GM21360 (cell line): ENCODE results near the gene CCDC187.

ENCODE experiments used
- ATAC-seq: cut with Tn5 transposase; IDR thresholded peaks from one replicate; pipeline ENCODE4 v1.9.1; 2021; ENCODE audit warnings: mild to moderate bottlenecking, moderate library complexity; ENCODE audit not compliant: unreplicated experiment

Gene CCDC187

DNA sequence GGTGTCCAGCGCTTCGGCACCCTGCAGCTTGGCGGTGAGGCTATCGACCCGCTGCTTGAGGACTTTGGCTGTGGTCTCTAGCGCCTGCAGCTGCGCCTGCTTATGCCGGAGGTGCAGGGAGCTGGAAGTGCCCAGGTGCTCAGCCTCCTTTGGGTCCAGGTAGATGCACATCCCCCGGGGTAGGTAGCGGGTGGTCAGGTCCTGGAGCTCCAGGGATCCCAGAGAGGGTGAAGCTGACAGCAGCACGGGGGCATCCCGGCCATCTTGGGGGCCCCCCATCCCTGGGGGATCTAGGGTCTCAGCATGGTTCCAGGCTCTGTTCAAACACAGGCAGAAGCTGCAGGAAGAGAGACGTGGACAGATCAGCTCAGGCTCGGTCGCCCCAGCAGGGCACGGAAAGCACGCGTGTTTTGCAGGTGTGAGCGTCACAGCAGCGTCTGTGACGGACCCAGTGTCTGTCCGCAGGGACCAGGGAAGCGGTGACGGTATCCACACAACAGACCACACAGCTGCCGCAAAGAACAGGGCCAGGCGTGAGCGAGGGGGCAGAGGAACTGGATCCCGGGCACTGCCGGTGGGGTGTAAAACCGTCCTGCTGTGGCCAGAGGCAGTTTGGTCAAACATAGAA lies 17.4 kb downstream of the CCDC187 start:
- ATAC-seq: no peak

DNA sequence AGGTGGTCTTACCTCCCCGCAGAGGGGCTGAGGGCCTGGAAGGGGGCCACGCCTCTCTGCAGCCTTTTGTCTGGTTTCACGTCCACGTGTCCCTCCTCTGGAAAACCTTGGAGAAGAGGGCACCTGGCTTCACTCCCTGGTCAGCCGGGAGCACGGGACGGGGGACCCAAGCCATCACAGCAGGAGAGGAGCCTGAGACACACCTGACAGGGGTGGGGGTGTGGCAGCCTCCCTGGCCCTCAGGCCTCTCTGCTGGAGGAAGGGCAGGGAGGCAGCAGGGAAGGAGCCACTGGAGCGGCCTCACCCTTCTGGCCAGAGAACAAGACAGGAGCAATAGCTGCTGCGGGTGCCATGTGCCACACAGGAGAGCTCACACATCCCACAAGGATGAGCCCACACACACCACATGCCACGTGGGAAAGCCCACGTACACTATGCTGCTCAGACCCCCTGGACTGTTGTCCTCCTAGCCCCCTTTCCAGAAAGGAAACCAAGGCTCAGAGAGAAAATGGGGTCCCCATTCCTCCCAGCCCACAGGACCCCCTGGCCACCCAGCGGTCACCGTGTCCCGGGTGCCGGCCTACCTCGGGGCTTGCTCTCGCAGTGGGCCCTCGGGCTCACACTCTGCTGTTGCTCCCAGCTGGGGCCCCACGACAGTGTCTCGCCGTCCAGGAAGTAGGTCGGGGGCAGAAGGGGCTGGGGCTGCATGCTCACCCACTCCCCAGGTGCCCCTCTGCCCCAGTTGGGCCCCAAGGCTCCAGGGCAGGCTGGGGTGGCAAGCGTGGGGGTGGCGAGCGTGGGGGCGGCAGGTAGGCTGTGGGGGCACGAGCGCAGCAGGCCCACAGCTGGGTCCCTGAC lies 18.2 kb downstream of the CCDC187 start:
- no peak for ATAC-seq

DNA sequence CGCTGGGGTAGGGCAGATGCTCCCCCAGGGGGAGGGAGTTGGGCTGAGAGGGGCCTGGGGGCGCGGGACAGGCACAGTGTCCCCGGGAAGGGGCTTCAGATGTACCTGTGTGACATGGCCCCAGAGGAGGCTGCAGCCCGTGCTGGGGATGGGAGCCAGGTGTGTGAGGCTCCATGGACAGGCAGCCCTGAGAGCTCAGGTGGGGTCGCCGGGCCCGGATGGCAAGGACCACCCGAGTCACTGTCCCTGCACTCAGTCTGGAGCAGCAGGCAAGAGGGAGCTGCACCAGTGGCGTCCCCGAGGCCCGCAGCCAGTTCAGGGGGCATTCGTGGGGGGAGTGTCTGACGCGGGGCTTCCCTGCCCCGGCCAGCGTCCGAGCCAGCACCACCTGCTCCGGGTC lies 18.9 kb downstream of the CCDC187 start:
- no peak for ATAC-seq

DNA sequence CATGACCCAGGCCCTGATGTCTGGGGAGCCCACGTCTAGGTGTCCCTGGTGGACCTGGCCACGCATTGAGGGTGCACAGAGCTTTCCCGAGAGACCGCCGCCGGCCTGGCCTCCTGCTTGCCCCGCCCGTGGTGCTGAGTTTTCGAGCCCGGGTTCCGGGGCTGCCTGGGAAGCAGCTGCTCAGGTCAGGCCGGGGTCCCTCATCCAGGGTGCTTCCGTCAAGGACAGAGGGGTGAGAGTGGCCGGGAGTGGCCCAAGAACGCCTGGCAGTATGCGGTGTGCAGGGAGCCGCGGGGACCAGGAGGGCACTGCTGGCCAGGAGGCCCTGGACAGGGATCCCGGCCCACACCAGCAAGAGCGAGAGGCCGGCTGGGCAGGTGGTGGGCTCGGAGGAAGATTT lies 19.6 kb downstream of the CCDC187 start:
- ATAC-seq: no peak

DNA sequence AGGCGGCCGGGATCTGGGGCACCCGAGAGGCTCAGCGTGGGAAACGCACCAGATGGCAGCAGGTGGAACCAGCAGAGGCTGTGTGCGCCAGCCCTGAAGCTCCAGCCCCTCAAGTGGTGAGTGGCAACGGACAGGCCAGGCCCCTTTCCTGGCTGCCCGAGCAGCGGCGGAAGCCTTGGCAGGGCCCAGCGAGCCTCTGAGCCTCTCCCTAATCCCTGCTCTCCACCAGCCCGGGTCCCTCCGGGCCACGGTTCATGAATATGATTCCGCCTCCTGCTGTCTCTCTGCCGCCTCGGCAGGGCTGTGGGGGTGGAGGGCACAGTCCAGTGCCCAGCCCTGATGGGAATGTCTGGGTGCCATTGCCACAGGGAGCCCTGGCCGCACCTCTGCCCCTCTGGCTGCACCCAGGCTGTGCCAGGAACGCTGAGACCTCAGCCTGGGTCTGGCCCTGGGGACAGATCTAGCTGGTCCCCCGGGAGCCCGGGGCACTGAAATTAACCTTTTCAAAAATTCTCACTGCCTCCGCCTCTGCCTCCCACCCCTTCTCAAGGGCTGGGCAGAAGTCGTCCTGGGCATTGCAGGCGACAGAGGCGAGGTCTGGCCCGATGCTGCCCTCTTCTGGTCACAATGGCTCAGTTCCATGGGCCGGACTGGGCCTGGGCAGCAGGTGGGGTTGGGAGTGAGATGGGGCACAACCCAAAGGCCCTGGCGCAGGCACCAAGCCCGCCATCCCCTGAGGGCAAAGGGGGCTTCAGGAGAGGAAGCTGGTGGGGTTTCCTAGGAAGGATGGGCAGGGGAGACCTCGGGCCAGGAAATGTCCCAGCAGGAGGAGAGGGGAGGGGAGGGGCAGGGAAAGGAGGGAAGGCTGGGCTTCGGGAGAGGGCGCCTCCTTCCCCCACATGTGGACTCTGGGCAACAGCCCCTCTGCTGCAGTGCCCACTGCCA lies 20.3 kb downstream of the CCDC187 start:
- no peak for ATAC-seq

DNA sequence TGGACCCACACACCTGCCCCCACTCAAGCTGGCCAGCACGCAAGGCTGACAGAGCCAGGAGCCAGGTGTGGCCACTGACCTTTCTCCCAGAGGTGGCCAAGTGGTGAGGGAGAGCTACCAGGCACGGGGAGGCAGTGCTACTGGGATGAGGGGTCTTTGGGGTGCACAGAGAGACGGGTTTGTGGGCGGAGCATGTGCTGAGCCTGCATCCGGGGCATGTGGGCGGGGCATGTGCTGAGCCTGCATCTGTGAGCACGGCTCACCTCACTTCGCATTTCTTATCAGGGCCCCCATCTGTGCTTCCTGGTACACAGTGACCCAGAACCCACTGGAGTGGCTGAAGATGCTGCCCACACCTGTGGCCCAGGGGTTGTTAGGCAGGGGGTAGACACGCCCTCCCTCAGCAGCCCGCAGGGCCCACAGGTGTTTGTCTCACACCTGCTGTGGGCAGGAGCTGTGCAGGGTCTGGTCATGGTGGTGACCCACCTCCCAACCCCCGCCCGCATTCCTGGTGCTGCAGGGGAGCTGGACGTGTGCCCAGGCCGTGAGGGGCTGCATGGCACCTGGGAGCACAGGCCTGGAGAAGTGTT lies 21.5 kb downstream of the CCDC187 start:
- no peak for ATAC-seq

DNA sequence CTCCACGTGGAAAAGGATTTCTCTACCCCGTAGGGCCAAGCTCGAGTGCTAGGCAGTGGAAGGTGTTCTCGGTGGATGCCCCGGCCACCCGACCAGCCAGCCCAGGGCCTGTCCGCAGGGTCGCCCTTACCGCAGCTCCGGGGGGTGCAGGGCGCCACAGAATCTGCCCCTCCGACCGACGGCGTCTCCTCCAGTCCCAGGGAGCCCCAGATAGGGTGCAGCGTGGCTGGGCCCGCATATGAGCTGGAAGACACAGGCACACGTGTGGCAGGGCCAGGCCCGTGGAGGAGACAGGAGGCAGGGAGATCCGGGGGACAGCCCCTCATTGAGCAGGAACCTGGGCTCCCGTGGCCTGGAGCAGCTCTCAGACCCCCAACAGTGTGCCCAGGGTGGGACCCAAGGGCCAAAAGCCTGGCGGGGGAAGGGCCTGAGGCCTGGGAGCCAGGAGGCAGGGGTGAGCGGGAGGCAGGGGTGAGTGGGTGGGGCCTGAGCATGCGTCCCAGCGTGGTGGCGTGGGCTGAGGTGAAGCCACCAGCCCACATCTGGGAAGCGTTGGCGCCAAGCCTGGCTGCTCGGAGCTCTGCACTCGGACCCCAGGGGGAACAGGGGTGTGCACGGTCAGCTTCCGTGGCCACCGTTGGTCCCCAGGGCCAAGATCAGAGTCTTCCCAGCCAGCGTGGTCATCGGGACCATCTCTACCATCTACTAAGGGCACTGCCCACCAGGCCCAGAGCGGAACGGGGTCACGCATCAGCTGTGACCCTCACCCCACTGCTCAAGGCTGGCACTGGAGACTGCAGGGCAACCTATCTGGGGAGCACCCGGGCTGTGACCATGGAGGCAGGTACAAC lies 22.2 kb downstream of the CCDC187 start:
- ATAC-seq: no peak

DNA sequence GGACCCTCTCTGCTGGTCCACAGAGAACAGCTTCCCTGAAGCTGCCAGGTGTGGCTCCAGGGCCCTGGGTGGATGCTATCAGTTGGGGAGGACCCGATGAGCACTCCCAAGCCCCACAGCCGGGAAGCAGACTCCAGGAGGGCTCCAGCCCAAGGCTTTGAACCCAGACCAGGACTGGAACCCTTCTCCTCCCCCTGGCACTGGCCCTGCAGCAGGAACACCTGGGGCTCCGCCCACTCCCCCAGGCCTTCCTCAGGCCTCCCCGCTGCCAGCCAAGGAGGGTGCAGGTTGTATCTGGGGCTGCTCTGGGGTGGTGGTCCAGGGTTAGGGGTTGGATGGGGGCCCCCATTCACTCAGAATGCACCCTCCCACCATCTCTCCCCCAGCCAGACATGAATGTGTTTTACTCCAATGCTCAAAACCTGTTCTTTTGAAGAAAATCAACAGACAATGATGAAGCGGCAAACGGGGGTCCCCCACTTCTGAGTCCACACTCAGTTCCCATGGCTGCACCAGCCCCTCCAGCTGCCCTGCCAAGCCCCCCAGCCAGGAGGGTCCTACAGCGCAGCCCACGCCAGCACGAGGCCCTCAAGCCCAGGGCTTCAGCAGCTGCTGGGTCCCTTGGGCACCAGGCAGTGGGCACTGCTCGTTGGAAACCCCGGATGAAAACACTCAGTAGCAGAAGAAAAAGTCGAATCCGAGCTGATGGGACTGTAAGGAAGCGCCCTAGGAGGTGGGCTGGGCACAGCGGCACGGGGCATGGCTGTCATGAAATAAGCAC lies 23.2 kb downstream of the CCDC187 start:
- no peak for ATAC-seq

DNA sequence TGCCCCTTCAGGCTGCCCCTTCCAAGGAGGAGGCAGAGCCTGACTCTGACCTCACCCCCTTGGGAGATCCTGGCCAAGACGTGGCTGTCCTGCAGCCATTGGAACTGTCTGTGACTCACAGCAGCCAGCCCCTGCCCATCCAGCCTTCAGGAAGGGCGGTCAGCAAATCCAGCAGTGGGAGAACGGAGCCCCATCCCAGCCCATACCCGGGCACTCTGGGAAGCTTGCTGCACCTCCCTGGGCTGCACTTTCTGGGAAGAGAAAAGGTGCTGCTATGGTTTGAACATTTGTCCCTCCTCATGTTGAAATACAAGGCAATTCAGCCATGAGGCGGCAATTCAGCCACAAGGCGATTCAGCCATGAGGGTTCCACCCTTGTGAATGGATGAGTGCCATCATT lies 24.4 kb downstream of the CCDC187 start:
- ATAC-seq: no peak

DNA sequence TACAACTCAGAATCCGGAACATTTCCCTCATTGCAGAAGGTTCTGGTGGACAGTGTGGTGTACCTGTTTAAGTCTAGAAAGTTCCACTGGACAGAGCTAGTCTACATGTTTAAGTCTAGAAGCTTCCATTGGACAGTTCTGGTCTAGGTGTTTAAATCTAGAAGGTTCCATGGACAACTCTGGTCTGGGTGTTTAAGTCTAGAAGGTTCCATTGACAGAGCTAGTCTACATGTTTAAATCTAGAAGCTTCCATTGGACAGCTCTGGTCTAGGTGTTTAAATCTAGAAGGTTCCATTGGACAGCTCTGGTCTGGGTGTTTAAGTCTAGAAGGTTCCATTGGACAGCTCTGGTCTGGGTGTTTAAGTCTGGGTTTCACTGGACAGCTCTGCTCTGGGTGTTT lies 25.0 kb downstream of the CCDC187 start:
- ATAC-seq: no peak

DNA sequence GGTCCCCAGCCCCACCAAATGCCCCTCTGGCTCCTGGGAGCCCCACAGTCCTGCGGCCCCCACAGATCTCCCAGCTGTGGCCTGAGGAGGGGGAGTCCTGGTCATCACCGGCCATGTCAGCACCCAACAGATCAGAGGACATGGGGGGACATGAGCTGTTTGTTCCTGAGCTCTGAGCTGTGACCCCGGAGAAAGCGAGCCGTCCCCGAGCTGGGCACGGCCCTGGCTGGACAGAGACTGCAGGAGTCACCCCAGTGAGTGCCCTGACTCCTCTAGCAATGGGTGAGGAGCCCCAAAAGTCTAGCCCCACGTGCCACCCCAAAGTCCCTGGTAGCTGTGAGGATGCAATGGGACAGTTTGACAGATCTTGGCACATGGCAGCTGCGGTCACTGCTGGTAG lies 25.7 kb downstream of the CCDC187 start:
- no peak for ATAC-seq

DNA sequence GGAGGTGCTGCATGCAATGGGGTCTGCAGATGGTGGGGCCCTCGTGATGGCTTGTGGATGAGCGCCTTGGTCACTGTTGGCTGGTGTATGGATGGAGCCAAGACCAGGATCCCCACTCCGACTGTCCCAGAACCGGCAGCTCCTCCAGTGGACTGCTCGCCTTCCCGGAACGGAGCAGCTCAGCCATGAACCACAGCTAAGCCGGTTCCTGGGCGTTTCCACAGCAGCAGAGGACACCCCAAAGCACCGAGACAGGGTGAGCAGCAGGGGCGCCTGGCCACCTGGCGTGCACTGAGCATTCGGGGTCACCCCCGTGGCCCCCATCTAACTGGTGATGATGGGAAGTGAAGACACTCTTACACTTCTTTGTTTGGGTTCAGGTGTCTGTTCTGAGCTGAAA lies 26.1 kb downstream of the CCDC187 start:
- ATAC-seq: no peak

DNA sequence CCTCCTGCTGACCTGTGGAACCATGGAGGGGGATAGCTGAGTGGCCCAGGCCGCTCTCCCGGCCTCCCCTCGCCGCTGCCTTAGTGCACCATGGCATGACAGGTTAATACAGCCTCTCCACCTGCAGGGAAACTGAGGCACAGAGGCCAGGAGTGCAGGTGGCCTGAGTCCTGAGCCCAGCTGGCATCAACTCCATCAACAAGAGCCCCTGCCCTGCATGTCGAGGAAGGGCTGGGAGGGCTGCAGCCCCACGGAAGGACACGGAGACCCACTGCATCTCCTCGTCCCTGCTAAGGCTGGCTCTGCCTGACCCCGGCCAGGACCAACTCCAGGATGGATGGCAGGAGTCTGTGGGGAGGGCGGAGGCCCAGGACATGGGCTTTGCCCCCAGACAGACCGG lies 27.2 kb downstream of the CCDC187 start:
- no peak for ATAC-seq

DNA sequence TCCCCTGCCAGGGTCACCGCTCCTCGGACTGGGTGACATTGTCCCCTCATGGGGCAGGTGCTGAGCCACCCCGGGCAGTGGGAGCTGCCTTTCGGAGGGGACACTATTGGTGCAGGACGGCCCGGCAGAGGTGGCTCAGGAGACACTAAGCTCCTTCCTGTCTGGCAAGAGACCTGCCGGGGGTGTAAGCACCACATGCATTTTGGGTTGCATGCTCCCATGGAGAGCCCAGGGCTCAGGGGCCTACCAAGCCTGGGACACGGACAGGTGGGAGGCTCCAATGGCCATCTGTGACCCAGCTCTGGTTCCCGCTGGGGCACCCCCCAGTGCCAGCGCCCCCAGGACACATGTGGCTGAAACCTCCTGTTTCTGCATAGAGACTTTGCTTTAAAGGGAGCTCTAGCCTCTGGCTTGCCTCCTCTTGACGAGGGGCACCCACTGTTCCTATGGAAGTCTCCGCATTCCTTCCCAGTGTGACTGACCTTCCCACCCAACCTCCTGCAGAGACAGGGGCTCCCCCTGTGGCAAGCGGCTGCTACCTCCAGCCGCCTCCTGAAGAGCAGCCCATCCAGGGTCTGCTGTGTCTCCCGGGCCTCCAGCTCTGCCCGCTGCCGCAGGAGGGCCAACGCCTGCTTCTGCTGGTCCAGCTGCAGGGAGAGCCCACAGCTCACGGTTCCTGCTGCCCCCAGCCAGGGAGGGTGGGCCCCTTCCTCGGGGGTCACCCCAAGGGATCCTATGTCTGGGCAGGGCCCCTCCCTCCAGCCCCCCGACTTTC lies 28.1 kb downstream of the CCDC187 start:
- no peak for ATAC-seq

DNA sequence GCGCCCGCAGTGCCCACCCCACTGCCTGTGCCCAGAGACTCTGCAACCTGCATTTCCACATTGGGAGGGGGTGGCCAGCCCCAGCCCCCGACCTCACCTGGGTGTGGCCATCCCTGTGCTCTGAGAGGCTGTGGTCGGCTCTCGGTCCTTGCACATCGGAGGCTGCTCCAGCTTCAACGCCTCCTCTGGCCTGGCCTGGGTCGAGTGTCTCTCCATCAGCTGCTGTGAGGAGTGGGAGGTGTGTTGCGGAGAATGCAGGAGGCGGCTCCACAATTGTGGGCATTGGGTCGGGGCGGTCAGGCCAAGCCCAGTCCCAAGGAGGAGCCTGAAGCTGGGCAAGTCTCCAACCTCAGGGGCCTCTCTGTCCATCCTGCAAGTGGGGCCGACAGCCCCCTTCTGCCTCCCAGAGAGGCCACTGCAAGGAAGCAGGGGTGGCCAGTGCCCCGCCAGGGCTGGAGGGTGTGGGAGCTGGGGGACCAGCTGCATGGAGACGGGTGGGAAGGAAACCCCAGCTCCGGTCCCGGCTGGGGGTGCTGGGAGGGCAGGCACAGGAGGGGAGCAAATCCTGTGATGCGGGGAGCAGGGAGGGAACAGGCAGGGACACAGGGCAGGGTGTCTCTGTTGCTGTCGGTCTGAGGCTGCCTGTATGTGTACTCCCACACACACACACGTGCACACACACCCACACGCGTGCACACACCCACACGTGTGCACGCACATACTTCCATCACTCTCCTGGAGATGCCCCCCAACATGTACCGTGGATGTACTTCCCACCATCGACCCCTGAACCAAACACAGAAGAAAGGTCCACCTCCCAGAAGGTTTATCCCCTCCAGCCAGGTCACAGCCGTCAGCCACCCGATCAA lies 28.9 kb downstream of the CCDC187 start:
- no peak for ATAC-seq

DNA sequence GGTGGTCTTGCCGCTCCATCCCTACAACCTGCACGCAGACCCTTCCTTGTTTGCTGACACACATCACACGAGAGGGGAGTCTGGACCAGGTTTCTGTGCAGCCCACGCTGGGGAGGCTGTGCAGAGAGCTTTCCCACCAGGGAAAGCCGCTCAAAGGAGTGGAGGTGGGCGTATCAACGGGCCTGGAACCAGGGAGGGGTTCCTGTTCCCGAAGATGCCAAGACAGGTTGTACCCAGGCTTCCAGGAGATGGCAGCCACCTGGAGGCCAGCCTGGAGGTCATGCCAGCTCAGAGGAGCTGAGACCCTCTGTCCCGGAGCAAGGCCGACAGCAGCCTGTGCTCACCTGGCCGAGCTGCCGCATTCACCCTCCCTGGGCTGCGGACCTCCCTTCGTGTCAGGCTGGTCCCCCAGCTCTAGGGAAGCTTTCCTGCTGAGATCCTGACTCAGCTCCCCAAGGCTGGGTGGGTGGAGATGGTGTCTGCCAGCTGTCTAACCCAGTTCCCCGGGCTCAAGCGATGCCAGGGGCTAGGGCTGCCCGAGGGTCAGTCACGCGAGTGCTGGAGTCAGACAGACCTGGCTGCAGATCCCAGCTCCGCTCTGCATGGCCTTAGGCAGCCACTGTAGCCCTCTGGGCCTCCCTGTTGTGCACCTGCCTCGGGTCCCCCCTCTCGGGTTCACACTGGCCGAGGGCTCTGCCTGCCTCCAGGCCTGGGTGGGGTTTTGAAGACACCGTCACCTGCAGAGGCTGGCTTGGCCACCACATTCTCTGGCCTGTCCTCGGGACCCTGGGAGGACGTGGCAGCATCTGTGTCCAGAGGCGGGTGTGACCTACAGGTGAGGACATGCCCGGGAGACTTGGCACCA lies 29.7 kb downstream of the CCDC187 start:
- no peak for ATAC-seq
